Activated CD4-positive, alpha-beta T cell treated with anti-CD3 and anti-CD28 coated beads for 4 hours (primary cell): ENCODE measurements around the gene KYAT1.

Experiments
- DNase-seq, 2 donors: peaks; one replicate each; pipeline ENCODE4 v3.0.0-alpha.2; 2020

The KYAT1 gene

DNA sequence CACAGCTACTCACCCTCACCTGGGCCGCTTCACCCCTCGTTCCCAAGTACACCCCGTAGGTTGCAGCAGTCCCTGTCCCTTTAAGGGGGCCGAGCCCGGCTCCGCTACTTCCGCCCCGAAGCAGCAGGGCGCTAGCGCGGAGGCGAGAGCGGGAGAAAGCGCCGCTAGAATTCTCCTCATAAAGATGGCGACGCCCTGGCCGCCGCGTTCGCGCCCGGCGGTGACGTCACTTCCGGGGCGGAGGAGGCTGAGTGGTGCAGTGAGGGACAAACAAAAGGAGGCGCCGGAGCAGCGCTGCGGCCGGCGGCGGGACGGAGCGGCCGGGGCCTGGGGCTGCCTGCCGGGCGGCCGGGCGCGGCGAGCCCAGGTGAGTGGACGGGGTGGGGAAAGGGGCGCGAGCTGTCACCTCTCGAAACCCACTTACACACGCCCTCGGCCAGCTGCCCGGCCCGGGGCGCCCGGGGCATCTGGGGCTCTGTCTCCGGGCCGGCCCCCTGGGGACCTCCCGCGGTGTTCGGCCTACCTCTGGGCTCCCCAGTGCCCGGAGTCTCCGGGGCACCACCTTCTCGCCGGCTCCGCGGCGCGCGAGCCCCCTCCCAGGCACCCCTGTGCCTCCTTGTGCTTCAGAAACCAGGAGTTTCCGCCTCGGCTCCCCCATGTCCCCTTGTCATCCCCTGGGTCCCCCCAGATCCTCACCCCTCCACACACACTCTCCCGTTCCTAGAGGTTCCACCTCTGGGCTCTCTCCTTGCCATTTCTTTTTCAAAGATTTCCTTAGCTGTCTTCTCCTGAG is at the start of gene KYAT1, which contains the start of gene LRRC8A:
TSS of gene KYAT1 (minus strand) at position 67 of the 793 bp plus-strand sequence. CDS start 36,545 bp downstream, outside the sequence.
TSS of gene LRRC8A (plus strand) at position 250 of the 793 bp plus-strand sequence. CDS start 25,032 bp downstream, outside the sequence.
- peak; percentile 96 to 98 for DNase-seq

DNA sequence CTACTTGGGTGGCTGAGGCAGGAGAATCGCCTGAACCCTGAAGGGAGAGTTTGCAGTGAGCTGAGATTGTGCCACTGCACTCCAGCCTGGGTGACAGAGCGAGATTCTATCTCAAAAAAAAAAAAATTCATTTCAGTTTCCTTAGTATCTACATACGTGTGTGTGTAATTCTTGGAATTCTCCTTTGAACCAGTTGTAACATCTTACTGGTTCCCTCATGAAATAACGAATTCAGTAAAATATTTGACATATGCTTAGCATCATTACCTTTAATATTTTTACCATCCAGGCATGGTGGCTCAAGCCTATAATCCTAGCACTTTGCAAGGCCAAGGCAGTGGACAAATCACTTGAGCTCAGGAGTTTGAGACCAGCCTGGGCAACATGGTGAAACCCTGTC is 47.8 kb upstream of the KYAT1 start:
- DNase-seq, result no peak

DNA sequence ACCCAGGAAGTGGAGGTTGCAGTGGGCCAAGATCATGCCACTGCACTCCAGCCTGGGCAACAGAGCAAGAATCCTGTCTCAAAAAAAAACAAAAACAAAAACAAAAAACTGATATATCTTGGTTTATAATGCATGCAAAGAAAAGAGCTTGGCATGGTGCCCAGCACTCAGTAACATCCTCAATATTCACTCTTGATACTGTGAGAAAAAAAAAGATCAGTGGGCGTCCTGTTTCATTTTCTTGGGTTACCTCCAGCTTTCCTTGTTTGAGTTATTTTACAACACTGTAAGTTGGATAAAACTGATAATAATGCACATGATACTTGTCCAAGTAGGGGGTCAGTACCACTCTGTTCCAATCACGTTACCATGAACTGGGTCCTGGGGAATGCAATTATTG is 46.9 kb upstream of the KYAT1 start:
- no peak for DNase-seq

DNA sequence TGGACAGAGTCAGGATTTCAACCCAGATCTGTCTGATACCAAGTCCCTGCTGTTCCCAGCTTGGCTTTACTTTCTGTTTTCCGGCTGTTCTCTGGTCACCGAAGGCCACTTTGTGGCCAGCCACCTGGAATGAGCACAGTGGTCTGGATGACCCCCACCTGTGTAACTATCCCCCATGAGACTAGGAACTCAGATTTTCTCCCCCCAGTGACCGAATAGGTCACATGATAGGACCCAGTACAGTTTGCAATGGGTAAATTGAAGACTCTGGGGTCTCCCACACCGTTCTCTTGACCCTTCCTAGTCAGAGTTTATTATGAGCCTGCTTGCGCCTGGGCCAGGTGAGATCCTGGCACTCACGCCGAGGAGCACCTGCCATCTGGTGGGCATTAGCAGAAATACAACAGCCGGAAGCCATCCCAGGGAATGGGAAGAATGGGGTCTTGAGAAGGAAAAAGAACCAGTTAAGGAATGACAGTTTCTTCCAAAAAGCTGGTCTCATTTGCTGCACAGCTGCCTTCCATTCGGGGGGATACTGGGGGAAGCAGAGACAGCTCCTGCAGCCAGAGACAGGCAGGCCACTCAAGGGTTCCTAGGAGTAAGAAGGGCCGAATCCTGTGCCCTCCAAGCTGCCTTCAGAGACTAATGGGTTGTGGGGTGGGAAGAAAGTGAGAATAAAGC is 46.1 kb upstream of the KYAT1 start:
- peak; percentile 52 to 54 for DNase-seq

DNA sequence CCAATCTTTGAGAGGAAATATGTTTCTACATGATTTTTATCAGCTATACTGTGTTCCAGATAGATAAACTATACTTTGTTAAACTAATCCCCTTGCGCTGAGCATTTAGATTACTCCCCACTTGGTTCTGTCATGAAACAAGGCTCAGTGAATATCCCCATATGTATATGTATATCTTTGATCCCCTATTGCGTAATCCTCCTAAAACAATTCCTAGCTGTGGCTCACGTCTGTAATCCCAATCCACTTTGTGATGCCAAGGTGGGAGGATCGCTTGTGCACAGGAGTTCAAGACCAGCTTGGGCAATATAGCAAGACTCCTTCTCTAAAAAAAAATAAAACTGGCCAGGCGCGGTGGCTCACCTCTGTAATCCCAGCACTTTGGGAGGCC is 41.7 kb upstream of the KYAT1 start:
- DNase-seq, result no peak

DNA sequence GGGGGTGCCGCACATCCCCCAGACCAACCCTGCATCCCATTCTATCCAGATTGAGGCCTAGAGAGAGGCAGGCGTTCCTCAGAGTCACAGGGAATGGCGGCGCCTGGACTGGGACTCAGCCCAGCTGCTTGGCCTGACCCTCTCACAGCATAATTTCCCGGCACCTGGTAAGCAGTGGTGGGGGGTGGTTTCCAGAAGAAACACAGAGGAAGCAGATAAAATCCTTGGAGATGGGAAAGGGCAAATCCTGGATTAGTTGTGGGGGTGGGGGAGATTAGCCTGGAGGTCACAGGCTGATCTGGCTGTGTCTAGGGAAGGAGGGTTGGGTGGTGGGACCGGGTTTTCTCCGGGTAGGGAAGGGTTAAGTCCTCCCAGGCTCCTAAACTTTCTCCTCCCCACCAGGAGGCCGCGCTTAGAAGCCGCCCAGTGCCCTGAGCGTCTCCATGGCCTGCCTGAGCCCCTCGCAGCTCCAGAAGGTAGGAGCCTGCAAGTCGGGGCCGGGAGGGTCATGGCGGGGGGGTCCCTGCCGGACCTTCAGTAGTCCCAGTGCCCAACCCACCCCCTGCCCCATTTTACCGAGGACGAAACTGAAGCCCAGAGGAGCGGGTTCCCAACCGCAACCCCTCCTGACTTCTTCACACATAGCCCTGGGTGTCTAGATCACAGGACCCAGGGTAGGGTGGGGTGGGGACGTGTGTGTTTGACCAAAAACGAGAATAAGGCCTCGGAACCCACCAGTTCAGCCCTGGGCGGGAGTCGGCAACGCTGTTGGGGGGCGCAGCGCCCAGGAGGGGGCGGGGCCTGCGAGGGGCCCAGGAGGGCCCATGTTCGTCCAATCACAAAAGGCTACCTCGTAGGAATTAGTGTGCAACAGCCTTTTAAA is 40.4 kb upstream of the KYAT1 start:
- no peak for DNase-seq

DNA sequence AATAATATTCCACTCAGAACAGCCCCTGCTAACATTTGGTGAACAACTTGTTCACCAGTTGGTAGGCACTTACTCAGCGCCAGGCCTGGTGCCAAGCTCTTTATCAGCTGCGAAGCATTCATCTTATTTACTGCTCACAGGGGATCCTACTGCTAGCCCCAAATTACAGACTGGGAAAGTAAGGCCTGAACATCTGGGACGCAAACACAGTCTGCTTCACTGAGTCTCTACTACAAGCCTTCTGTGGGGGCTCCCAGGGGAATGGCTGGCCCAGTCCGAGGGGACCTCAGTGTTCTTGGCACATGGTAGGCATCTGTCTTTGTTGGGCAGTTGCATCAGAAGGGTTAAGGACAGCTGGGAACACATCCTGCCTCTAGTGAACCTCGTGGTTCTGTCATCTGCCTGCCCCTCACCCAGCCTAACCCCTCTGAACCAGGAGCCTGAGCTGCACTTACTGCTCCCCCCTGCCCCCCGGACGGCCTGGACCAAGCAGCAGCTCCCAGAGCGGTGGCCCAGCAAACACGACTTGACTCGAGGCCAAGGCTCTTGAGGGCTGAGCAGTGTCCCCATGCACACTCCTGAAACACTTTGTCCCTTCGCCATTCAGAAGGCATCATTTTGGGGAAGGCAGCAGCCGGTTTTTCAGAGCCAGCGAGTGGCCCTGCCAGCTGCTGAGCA is 38.8 kb upstream of the KYAT1 start, which contains the start of gene PHYHD1:
TSS of gene PHYHD1 (plus strand) at position 602 of the 678 bp plus-strand sequence. CDS start 1,342 bp downstream, outside the sequence.
- DNase-seq, result no peak

DNA sequence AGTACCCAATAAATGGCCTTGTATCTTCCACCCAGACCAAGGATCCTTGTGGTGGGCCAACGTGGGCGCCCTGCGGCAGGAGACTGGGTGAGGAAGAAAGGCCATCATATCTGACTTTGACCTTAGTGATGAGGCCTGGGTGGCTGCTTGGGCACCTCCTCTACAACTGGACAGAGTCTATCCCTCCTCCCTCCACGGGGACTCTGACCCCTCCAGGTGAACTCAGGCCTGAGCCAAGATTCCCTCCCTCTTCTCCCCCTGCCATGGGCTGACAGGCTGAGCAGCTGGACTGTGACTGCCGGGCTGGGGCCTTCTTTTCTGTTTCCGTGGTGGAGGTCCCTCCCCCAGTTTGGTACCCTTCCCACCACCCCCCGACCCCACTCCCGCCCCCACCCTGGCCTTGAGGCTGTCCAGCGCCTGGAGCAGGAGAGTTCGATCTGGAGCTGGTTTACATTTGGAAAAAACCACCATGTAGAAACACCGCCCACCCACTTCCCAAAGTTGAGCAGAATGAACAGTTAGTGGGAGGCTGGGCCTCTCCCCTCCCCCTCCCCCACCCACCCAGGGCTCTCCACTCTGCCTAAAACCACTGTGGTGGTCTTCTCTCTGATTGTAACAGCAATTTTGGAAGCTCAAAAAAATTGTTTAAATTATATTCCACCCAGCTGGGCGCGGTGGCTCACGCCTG is 37.8 kb upstream of the KYAT1 start:
- no peak for DNase-seq

DNA sequence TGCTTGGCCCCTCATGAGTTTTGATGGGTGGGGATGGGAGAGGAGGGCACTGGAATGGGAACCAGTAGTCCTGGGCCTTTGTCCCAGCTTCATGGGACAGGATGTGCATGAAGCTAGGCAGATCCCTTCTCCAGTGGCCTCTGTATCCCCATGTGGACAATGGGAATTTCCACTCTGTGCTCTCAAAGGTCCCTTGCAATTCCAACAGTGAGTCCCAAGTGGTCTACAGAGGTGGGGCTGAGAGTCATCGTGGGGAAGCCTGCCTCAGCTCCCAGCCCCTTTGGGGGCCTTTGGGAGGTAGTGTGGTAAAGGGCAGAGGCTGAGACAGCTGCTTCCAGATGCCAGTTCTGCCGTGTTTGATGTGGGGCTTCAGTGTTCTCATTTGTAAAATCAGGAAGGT is 37.2 kb upstream of the KYAT1 start:
- DNase-seq, result no peak

DNA sequence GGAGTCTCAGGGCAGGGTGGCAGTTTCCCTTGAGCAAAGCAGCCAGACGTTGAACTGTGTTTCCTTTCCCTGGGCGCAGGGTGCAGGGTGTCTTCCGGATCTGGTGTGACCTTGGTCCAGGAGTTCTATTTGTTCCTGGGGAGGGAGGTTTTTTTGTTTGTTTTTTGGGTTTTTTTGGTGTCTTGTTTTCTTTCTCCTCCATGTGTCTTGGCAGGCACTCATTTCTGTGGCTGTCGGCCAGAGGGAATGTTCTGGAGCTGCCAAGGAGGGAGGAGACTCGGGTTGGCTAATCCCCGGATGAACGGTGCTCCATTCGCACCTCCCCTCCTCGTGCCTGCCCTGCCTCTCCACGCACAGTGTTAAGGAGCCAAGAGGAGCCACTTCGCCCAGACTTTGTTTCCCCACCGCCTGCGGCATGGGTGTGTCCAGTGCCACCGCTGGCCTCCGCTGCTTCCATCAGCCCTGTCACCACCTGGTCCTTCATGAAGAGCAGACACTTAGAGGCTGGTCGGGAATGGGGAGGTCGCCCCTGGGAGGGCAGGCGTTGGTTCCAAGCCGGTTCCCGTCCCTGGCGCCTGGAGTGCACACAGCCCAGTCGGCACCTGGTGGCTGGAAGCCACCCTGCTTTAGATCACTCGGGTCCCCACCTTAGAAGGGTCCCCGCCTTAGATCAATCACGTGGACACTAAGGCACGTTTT is 35.5 kb upstream of the KYAT1 start:
- DNase-seq, result no peak

DNA sequence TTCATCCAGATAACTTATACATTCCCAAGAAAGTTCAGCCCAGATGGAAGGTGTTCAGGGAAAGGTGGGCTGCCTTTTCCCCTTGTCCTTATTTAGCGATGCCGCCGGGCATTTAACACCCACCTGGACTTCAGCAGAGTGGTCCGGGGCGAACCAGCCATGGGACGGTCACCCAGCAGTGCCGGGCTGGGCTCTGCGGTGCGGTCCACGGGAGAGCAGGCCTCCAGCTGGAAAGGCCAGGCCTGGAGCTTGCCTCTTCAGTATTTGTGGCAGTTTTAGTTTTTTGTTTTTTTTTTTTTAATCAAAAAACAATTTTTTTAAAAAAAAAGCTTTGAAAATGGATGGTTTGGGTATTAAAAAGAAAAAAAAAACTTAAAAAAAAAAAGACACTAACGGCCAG is 35.0 kb upstream of the KYAT1 start:
- no peak for DNase-seq

DNA sequence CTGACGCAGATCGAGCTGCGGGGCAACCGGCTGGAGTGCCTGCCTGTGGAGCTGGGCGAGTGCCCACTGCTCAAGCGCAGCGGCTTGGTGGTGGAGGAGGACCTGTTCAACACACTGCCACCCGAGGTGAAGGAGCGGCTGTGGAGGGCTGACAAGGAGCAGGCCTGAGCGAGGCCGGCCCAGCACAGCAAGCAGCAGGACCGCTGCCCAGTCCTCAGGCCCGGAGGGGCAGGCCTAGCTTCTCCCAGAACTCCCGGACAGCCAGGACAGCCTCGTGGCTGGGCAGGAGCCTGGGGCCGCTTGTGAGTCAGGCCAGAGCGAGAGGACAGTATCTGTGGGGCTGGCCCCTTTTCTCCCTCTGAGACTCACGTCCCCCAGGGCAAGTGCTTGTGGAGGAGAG is 34.5 kb upstream of the KYAT1 start:
- no peak for DNase-seq

DNA sequence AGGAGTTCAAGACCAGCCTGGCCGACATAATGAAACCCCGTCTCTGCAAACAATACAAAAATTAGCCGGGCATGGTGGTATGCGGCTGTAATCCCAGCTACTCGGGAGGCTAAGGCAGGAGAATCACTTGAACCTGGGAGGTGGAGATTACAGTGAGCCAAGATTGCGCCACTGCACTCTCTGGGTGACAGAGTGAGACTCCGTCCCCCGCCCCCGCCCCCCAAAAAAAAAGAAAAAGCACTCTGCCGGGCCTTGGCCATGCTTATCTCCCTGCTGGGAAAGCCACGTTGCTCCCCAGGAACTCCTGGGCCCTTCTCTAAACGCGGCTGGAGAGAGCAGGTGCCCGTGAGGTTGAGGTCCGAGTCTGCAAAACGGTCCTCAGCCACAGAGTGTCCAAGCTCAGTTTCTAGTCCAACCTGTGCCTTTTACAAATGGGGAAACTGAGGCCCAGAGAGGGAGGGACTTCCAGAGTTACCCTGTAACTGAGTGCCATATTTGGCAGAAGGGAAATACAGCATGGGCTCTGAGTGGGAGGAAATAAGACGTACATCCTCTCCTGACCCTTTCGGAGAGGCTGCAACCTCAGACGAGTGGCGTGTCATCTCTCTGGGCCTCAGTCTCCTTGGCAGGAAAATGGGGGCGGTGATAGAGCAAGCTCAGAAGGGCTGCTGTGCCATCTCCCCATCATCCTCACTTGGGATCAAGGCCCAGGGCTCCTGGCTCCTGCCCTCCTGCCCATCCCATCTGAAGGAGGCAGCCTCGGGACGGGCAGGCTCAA is 32.4 kb upstream of the KYAT1 start:
- no peak for DNase-seq

DNA sequence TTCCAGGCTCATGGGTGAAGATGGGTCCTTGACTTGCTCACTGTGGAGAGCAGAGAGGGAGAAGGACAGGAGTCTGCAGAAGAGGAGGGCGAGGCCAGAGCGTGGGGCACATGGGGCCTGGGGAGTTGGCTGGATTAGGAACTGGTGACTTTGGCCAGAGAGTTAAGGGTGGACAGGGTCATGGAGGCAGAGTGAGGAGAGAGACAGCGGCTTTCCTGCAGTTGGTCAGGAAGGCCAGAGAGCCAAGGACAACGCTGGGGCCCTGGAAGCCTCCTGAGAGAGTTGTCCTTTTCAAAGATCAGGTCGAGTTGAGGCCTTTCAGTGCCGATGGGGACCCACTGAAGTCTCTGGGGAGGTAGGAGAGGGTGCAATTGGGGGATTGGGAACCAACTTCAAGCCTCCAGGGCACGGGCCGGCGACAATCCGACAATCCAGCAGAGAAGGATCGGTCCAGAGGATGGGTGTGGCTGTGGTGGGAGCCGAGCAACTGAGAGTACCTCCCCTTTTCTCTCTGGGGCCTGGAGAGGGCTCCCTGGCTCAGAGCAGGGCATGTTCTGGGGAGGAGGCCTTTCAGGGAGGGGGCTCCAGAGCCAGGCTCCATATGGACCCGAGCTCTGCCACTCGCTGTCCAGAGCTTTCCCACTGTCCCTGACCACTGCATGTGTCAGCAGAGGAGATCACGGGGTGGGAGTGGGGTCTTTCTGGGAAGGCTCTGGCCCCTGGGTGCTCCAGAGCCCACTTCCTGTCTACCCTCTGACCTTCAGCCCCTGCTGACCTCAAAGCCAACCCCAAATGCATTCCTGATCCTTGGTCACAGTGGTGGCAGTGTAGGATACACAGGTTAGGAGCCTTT is 31.5 kb upstream of the KYAT1 start:
- no peak for DNase-seq

DNA sequence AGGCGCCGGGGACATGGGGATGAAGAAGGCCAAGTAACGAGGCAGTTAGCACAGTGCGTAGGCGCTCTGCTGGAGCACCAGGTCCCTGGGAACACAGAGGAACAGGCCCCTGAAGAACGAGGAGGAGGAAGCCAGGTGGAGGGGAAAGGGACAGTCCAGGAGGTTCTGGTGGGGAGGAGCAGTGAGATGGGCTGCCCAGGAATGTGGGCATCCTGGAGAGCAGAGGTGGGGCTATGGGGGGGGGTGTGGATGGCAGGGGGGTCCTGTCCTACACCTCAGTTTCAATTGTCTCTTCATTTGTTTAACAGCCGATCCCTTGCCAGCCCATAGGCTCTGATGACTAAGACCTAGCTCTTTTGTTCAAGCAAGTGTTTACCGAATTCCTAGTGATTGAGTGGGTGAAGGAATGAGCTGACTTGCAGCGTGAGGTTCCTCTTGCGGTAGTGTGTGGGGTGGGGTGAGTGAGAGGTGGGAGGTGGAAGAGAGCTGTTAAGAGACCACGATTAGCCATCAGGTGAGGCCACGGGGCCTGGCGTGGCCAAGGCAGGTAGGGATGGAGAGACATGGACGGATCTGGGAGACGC is 30.6 kb upstream of the KYAT1 start:
- no peak for DNase-seq

DNA sequence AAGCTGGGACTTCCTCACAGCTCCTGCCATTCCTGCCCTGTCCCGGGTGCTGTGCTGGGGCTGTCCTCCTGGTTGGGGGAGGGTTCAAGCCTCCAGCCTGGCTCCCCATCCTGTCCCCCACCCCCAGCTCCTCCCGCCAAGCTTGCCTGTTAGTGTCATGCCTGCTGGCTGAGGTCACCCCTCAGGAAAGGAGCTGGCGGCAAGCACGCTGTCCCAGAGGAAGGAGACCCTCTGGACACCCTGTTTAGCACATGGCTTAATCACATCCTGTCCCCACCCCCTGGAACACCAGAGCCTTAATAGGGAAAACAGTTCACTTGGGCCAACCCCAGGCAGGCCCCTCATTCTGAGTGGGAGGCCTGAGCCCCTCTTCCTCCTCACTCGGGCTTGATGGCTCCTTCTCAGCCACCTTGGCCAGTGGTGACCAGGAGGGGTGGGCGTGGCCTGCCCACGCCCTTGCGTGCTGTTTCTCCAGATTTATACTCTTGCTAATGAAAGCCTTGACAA is 29.8 kb upstream of the KYAT1 start:
- DNase-seq, result no peak

DNA sequence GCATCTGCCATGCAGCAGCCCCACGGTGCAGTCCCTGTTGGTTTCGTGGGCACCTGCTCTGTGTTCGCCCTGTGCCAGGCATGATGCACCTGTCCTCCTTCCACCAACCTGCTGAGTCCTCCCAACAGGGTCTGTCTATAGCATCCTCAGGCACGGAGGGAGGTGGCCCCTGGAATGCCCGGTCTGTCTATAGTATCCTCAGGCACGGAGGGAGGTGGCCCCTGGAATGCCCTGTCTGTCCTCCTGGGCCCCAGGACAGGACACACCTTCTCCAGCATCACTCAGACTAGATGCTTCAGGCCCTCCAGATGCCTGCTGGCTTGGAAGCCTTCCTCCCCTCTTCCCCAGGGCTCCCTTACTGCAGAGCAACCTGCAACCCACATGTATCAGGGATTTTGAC is 29.2 kb upstream of the KYAT1 start:
- DNase-seq, result no peak

DNA sequence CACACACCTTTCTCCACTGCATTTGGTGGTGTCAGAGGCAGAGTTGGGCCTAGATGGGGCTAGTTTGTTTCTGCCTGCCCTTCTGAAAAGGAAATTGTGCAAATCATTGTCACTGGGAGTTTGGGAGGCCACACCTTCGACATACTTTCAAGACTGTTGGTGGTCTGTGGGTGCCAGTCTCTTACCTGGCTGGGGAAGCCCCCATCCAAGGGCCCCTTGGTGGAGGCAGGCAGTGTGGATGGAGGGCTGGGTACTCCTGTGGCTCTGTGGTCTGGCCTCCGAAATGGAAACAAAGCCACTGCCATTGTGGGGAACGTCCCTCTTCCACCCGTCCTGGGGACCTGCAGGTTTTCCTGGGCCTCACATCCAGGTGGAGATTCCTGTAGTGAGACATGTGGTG is 28.1 kb upstream of the KYAT1 start:
- no peak for DNase-seq

DNA sequence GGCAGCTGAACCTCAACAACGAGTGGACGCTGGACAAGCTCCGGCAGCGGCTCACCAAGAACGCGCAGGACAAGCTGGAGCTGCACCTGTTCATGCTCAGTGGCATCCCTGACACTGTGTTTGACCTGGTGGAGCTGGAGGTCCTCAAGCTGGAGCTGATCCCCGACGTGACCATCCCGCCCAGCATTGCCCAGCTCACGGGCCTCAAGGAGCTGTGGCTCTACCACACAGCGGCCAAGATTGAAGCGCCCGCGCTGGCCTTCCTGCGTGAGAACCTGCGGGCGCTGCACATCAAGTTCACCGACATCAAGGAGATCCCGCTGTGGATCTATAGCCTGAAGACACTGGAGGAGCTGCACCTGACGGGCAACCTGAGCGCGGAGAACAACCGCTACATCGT is 26.6 kb upstream of the KYAT1 start:
- DNase-seq, result no peak
